KG1 (cell line): Measurements from ENCODE around the gene CLIC4.
"Not testable (repeated sequence)": the region's sequence is repeated elsewhere in the genome, so short reads cannot be mapped to it uniquely, and the experiment has no call there.

ENCODE experiments used
- DNase-seq: peaks from one replicate; lab custom pipeline; 2025; lab: John Stamatoyannopoulos, UW

The CLIC4 gene

GRCh38 chr1:24748191-24749121 is 3.2 kb downstream of the CLIC4 start:
- DNase-seq, result no peak

GRCh38 chr1:24749252-24749651 is 4.0 kb downstream of the CLIC4 start:
- no peak for DNase-seq

GRCh38 chr1:24749886-24750285 is 4.6 kb downstream of the CLIC4 start:
- no peak for DNase-seq

- no peak for DNase-seq
Observed at GRCh38 chr1:24751833-24752232, 6.6 kb downstream of the CLIC4 start.

- no peak for DNase-seq
Observed at GRCh38 chr1:24752305-24752704, 7.1 kb downstream of the CLIC4 start.

GRCh38 chr1:24754229-24754628 is 9.0 kb downstream of the CLIC4 start:
- DNase-seq, result no peak

- DNase-seq, result not testable (repeated sequence)
Observed at GRCh38 chr1:24755323-24755722, 10.1 kb downstream of the CLIC4 start.

- no peak for DNase-seq
Observed at GRCh38 chr1:24756395-24756794, 11.1 kb downstream of the CLIC4 start.

GRCh38 chr1:24759492-24759891 is 14.2 kb downstream of the CLIC4 start:
- no peak for DNase-seq

GRCh38 chr1:24761582-24761981 is 16.3 kb downstream of the CLIC4 start:
- DNase-seq, result no peak

- no peak for DNase-seq
Observed at GRCh38 chr1:24762133-24762676, 17.0 kb downstream of the CLIC4 start.

GRCh38 chr1:24763671-24764070 is 18.4 kb downstream of the CLIC4 start:
- no peak for DNase-seq

GRCh38 chr1:24764439-24764838 is 19.2 kb downstream of the CLIC4 start:
- DNase-seq, result no peak

GRCh38 chr1:24764848-24765247 is 19.6 kb downstream of the CLIC4 start:
- DNase-seq, result no peak

- DNase-seq, result no peak
Observed at GRCh38 chr1:24765308-24765988, 20.2 kb downstream of the CLIC4 start.

- no peak for DNase-seq
Observed at GRCh38 chr1:24767351-24767750, 22.1 kb downstream of the CLIC4 start.

- DNase-seq, result no peak
Observed at GRCh38 chr1:24768873-24769605, 23.8 kb downstream of the CLIC4 start.

- no peak for DNase-seq
Observed at GRCh38 chr1:24769656-24770651, 24.7 kb downstream of the CLIC4 start.

- no peak for DNase-seq
Observed at GRCh38 chr1:24770881-24771280, 25.6 kb downstream of the CLIC4 start.

GRCh38 chr1:24771574-24771973 is 26.3 kb downstream of the CLIC4 start:
- DNase-seq, result no peak

GRCh38 chr1:24773618-24774017 is 28.4 kb downstream of the CLIC4 start:
- DNase-seq, result no peak
